ENCODE measurements around the gene KCP. TPM values are rescaled to one million over a fixed set of nuclear protein-coding genes. Genes with fewer than 3 reads are reported as not detected.

The KCP gene
- total and polyA plus RNA-seq, 10 of the 15 experiments (the other 5 are each of a cell fraction or from before 2014, with no cell fraction given) = 0.05 to 7.8 (median 2.5) TPM

DNA sequence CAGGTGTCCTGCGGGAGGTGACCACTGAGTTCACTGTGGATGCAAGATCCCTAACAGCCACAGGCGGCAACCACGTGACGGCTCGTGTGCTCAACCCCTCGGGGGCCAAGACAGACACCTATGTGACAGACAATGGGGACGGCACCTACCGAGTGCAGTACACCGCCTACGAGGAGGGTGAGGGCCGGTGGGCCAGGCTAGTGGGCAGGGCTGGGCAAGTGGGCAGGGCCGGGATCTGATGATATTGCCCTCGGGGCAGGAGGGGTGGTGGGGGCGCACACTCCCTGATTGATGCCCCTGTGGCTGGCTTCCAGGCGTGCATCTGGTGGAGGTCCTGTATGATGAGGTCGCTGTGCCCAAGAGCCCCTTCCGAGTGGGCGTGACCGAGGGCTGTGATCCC is 64.5 kb downstream of the KCP start:
- no peaks in the 10 kb centered on the region for H4K20me1 ChIP-seq (ENCODE audit: control insufficient read depth, insufficient read depth)
- no TSS peak for BruUV-seq (replicated peaks)
- ChIA-PET CTCF (no interaction called here), POLR2A (interaction anchor here (0.6 kb wide), 1 partner anchor 266 kb away, joined by 3 read pairs; no protein-coding TSS in a partner anchor), RAD21 (ENCODE audit: unreplicated experiment) (no interaction called here), SMC1A (ENCODE audit: uncharacterized antibody, unreplicated experiment) (no interaction called here)
- H3K27me3 ChIP-seq (replicated peaks in 1 of 2; ENCODE audit: control insufficient read depth in 2 of 2, insufficient read depth in 2 of 2, low read length in 1 of 2) = no peaks in the 10 kb centered on the region
- no peak overlapping the region for H2AFZ ChIP-seq (ENCODE audit: control insufficient read depth, low read depth, low read length)
- H3K79me2 ChIP-seq (ENCODE audit: control insufficient read depth, insufficient read depth, low read length) = no peaks in the 10 kb centered on the region
- no peaks in the 10 kb centered on the region; the same call in 1 of the 2 replicates for H3K4me1 ChIP-seq (ENCODE audit: control insufficient read depth, insufficient read depth, low read length)
- 40% methylated on average over 19 of the region's 19 CpGs for WGBS (ENCODE audit: insufficient coverage, insufficient replicate concordance, low lambda C conversion rate, missing lambda C conversion rate)
- intact Hi-C loops (cut with micrococcal nuclease; ENCODE audit: unreplicated experiment) (no loop called here), in situ Hi-C loops (cut with MboI) (no loop called here)
- H3K4me3 ChIP-seq = no peak overlapping the region
- DNase-seq (ENCODE audit: low read depth, low spot score) (no peak), ATAC-seq (no peak), FAIRE-seq (no peak)
- H3K36me3 ChIP-seq (ENCODE audit: control insufficient read depth in 2 of 2, insufficient read depth in 2 of 2, low read length in 1 of 2) = no peaks in the 10 kb centered on the region
- no peak overlapping the region for H3K27ac ChIP-seq (ENCODE audit: control insufficient read depth, insufficient read depth)
- no peak overlapping the region for H3K4me2 ChIP-seq (ENCODE audit: control insufficient read depth, insufficient read depth)
- no peak for TF ChIP-seq NFYA (IDR thresholded peaks at IDR 0.05; ENCODE audit: borderline replicate concordance, low read depth, low read length)
- TF ChIP-seq, protein P1, sequence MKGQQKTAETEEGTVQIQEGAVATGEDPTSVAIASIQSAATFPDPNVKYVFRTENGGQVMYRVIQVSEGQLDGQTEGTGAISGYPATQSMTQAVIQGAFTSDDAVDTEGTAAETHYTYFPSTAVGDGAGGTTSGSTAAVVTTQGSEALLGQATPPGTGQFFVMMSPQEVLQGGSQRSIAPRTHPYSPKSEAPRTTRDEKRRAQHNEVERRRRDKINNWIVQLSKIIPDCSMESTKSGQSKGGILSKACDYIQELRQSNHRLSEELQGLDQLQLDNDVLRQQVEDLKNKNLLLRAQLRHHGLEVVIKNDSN (IDR thresholded peaks at IDR 0.05; ENCODE audit: borderline replicate concordance, extremely low read length, insufficient read depth, low read depth, low read length) = peak; percentile 33
- no peaks in the 10 kb centered on the region for H3K9me3 ChIP-seq (replicated peaks; ENCODE audit: control insufficient read depth, insufficient read depth, low read length)
- no peak overlapping the region for H3K9ac ChIP-seq (ENCODE audit: control insufficient read depth, insufficient read depth, low read length)

DNA sequence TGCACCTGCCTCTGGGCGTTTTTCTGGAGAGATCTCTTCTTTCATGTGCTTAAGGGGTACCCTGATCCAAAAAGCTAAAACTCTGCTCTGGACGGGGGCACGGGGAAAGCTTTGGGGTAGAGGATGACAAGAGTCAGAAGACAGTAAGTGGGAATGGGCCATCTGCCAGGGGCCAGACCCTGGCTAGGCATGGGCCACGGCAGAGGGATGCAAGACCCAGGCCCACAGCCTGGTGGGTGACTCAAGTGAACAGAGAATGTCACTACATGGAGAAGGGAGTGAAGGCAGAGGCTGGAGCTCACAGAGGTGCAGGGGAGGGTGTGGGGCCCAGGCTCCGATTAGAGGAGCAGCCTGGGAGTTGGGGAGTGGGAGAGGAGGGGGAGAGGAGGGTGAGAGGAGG is 65.0 kb downstream of the KCP start:
- no peak overlapping the region for H3K4me3 ChIP-seq
- FAIRE-seq (no peak), ATAC-seq (no peak), DNase-seq (ENCODE audit: low read depth, low spot score) (no peak)
- H3K36me3 ChIP-seq (ENCODE audit: control insufficient read depth in 2 of 2, insufficient read depth in 2 of 2, low read length in 1 of 2) = no peaks in the 10 kb centered on the region
- ChIA-PET POLR2A (interaction anchor here (0.6 kb wide), 1 partner anchor 267 kb away, joined by 3 read pairs; no protein-coding TSS in a partner anchor), RAD21 (ENCODE audit: unreplicated experiment) (no interaction called here), CTCF (interaction anchor here (2.0 kb wide), 1 partner anchor 38 kb away, joined by 6 read pairs; no protein-coding TSS in a partner anchor), SMC1A (ENCODE audit: uncharacterized antibody, unreplicated experiment) (no interaction called here)
- no peaks in the 10 kb centered on the region for H4K20me1 ChIP-seq (ENCODE audit: control insufficient read depth, insufficient read depth)
- in situ Hi-C loops (cut with MboI) (no loop called here), intact Hi-C loops (cut with micrococcal nuclease; ENCODE audit: unreplicated experiment) (no loop called here)
- no peak overlapping the region for H3K4me2 ChIP-seq (ENCODE audit: control insufficient read depth, insufficient read depth)
- H3K27me3 ChIP-seq (replicated peaks in 1 of 2; ENCODE audit: control insufficient read depth in 2 of 2, insufficient read depth in 2 of 2, low read length in 1 of 2) = no peaks in the 10 kb centered on the region; a peak in 1 of 4 replicates
- H3K9me3 ChIP-seq (replicated peaks; ENCODE audit: control insufficient read depth, insufficient read depth, low read length) = no peaks in the 10 kb centered on the region
- BruUV-seq (replicated peaks) = no TSS peak
- no peak overlapping the region for H3K9ac ChIP-seq (ENCODE audit: control insufficient read depth, insufficient read depth, low read length)
- H3K79me2 ChIP-seq (ENCODE audit: control insufficient read depth, insufficient read depth, low read length) = no peaks in the 10 kb centered on the region
- WGBS (ENCODE audit: insufficient coverage, insufficient replicate concordance, low lambda C conversion rate, missing lambda C conversion rate) = 24% methylated on average over 4 of the region's 5 CpGs
- TF ChIP-seq NR2C2 (IDR thresholded peaks at IDR 0.05; ENCODE audit: borderline replicate concordance, control insufficient read depth, insufficient read length, low read depth) = no peak
- TF ChIP-seq, protein P2, sequence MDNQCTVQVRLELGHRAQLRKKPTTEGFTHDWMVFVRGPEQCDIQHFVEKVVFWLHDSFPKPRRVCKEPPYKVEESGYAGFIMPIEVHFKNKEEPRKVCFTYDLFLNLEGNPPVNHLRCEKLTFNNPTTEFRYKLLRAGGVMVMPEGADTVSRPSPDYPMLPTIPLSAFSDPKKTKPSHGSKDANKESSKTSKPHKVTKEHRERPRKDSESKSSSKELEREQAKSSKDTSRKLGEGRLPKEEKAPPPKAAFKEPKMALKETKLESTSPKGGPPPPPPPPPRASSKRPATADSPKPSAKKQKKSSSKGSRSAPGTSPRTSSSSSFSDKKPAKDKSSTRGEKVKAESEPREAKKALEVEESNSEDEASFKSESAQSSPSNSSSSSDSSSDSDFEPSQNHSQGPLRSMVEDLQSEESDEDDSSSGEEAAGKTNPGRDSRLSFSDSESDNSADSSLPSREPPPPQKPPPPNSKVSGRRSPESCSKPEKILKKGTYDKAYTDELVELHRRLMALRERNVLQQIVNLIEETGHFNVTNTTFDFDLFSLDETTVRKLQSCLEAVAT (IDR thresholded peaks at IDR 0.05) = no peak
- TF ChIP-seq YY1 (IDR thresholded peaks at IDR 0.05; ENCODE audit: low read depth, low read length) = no peak
- TF ChIP-seq CHD4 (IDR thresholded peaks at IDR 0.05) = no peak
- no peak for TF ChIP-seq TCF12 (IDR thresholded peaks at IDR 0.05; ENCODE audit: low read depth, low read length)
- no peak for TF ChIP-seq HDAC2 (IDR thresholded peaks at IDR 0.05)
- H2AFZ ChIP-seq (ENCODE audit: control insufficient read depth, low read depth, low read length) = no peak overlapping the region
- no peaks in the 10 kb centered on the region; the same call in 1 of the 2 replicates for H3K4me1 ChIP-seq (ENCODE audit: control insufficient read depth, insufficient read depth, low read length)
- no peak overlapping the region for H3K27ac ChIP-seq (ENCODE audit: control insufficient read depth, insufficient read depth)

Data from GM12878 (cell line).